Mesothelial cell of epicardium (in vitro differentiated cells): Measurements from ENCODE around the gene GOT2. TPM values are rescaled to one million over a fixed set of nuclear protein-coding genes. Genes with fewer than 3 reads are reported as not detected.

Experiments used
- DNase-seq, 2 experiments: peaks; one replicate each; pipeline ENCODE4 v3.0.0; 2021; ENCODE audit warnings: low spot score in 2 of 2; ENCODE audit not compliant: unreplicated experiment in 2 of 2
- H3K27ac Mint-ChIP-seq: 2 replicates; pipeline ENCODE4 v1.8.0; 2021; ENCODE audit warnings: mixed read lengths
- H3K27me3 Mint-ChIP-seq: 2 replicates; pipeline ENCODE4 v1.8.0; 2021; ENCODE audit warnings: low read depth, mixed read lengths
- H3K36me3 Mint-ChIP-seq: 2 replicates; pipeline ENCODE4 v1.8.0; 2021; ENCODE audit warnings: mixed read lengths
- H3K4me1 Mint-ChIP-seq: 2 replicates; pipeline ENCODE4 v1.8.0; 2021; ENCODE audit warnings: mixed read lengths
- H3K4me3 Mint-ChIP-seq: 2 replicates; pipeline ENCODE4 v1.8.0; 2021; ENCODE audit warnings: mild to moderate bottlenecking, moderate library complexity, mixed read lengths
- H3K9me3 Mint-ChIP-seq: 2 replicates; pipeline ENCODE4 v1.8.0; 2021; ENCODE audit warnings: mixed read lengths
- total RNA-seq: library from RNA; stranded (reverse); gene quantifications from 3 replicates; pipeline ENCODE4 v1.2.1, GENCODE V29; 2021
- TF ChIP-seq, protein P1 (sequence below): fragments of 200-600 bp; sonication (generic); IDR thresholded peaks from one replicate; pipeline ENCODE4 v1.5.0; 2021; ENCODE audit warnings: antibody characterized with exemption; ENCODE audit not compliant: unreplicated experiment

The GOT2 gene
- total RNA-seq, 1 donor from 2014 or later, result 71.2 TPM

DNA sequence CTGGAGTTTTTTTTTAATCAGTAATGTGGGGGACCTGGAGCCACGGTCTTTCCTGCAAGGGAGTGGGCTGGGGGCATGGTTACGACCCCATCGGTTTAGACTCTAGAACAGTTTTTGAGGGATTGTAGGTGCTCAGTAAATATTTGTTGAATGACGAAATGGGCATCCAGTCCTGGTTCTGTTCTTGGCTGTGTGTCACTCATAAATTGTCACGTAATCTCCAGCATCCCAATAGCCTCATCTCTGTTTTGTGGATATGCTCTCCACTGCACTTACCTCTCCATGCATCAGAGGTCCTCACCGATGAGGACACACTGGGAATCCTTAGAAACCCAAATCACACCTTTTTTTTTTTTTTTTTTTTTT, 49.0 kb downstream of the GOT2 start:
- Mint-ChIP-seq H3K4me3 (peak overlapping the region; percentile 93), H3K9me3 (no peaks in the 10 kb centered on the region), H3K27ac (no peak overlapping the region), H3K36me3 (peaks cover 2% of the 10 kb centered on the region), H3K27me3 (peaks cover 7% of the 10 kb centered on the region), H3K4me1 (peaks cover 13% of the 10 kb centered on the region)
- TF ChIP-seq, protein P1, sequence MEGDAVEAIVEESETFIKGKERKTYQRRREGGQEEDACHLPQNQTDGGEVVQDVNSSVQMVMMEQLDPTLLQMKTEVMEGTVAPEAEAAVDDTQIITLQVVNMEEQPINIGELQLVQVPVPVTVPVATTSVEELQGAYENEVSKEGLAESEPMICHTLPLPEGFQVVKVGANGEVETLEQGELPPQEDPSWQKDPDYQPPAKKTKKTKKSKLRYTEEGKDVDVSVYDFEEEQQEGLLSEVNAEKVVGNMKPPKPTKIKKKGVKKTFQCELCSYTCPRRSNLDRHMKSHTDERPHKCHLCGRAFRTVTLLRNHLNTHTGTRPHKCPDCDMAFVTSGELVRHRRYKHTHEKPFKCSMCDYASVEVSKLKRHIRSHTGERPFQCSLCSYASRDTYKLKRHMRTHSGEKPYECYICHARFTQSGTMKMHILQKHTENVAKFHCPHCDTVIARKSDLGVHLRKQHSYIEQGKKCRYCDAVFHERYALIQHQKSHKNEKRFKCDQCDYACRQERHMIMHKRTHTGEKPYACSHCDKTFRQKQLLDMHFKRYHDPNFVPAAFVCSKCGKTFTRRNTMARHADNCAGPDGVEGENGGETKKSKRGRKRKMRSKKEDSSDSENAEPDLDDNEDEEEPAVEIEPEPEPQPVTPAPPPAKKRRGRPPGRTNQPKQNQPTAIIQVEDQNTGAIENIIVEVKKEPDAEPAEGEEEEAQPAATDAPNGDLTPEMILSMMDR, result no peak
- DNase-seq, result no peak

DNA sequence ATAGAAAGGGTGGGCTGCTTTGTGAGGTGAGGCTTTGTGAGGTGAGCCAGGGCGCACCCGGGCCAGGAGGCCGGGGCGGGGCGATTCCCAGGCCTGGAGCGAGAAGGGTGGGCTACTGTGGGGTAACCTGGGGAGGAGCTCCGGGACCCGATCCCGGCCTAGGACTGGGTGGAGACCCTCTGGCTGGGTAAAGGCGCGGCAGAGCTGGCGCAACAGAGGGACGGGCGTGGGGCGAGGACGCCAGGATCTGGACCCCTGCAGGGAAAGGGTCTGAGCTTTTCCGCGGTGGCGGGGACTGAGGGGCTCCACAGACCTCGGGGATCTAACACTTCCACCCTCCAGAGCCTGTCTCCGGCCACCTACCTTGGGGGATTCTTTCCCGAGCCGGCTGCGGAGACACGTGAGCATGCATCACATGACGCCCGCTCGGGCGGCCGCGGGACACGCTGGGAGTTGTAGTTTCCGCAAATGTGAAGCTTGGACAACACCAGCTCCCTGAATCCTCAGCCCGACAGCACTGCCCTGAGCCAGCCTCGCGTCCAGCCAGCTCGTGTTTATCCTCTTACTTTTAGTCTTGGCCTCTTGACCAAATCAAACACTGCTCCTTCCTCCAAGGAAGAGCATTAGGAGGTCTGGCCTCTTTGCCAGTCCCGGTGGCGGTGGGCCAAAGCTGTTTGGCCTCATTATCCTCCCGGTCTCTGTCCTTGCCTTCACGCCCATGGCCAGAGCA, 49.6 kb downstream of the GOT2 start, which contains the start of gene SLC38A7:
SLC38A7 (minus strand) TSS at position 417 of the 730 bp plus-strand sequence. CDS start 4,644 bp downstream, outside the sequence.
- Mint-ChIP-seq H3K27ac (peak within 1 kb of the TSS; percentile 87), H3K4me1 (peaks cover 13% of the 10 kb centered on the region), H3K4me3 (peak within 1 kb of the TSS; percentile 93), H3K36me3 (peaks cover 4% of the 10 kb centered on the region), H3K27me3 (peaks cover 4% of the 10 kb centered on the region), H3K9me3 (no peaks in the 10 kb centered on the region)
- peak; percentile 64 to 80 for DNase-seq
- TF ChIP-seq, protein P1, result no peak

DNA sequence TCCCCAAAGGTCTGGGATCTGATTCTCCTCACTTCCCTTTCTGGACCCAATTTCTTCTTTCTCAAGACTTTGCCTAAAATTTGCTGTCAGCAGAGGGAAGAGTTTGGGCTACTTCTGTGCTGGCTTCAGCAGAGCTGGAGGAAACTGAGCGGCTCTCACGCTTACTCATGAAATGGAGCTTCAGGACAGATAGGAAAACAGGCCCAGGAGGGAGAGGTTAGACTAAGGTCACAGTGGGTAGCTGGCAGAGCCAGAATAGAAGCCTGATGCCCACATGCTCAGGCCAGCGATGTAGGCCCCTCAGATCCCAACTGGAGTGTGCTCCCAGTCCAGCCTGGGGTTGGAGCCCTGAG, 50.1 kb downstream of the GOT2 start:
- H3K4me3 Mint-ChIP-seq, result peak overlapping the region; percentile 93
- peaks cover 6% of the 10 kb centered on the region for H3K36me3 Mint-ChIP-seq
- peak overlapping the region; percentile 87 for H3K27ac Mint-ChIP-seq
- H3K27me3 Mint-ChIP-seq, result peaks cover 3% of the 10 kb centered on the region
- peaks cover 13% of the 10 kb centered on the region for H3K4me1 Mint-ChIP-seq
- DNase-seq, result no peak
- H3K9me3 Mint-ChIP-seq, result no peaks in the 10 kb centered on the region
- TF ChIP-seq, protein P1, result no peak

DNA sequence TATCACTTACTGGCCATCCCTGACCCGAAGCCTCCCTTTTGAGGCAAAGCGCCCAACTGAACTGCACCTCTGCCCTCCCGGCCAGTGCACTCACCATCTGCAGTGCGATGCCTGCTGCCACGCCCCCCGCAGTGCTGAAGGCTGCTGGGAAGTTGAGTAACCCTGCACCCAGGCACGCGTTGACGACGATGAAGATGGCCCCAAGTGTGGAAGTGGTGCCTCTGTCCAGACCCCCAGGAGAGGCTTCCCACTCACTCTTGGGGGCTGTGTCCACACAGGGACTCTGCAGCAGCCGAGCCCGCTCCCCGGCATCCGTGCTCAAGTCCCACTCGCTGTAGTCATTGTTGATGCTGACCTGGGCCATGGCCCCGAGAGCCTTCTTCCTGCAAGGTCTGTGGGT, 54.4 kb downstream of the GOT2 start:
- Mint-ChIP-seq H3K4me3 (no peak overlapping the region), H3K27me3 (no peaks in the 10 kb centered on the region), H3K4me1 (peaks cover 13% of the 10 kb centered on the region), H3K36me3 (peaks cover 20% of the 10 kb centered on the region), H3K27ac (no peak overlapping the region), H3K9me3 (no peaks in the 10 kb centered on the region)
- TF ChIP-seq, protein P1, result no peak
- no peak for DNase-seq

DNA sequence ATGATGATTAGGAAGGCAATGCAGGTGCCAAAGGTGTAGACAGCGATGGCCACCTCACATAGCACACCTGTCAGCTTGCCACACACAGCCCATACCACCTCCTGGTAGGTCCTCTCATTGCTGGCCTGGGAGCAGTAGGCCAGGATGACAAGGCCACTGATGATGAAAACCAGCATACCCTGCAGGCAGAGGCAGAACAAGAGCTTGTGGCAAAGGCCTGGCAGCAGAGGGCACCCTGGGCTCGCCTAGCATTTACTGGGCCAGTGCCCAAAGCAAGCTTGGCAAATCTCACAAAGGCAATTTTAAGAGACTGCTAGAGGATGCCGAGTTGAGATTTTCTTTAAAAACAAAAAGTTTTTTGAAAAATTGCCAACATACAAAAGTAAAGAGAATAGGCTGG, 55.4 kb downstream of the GOT2 start:
- Mint-ChIP-seq H3K4me3 (no peak overlapping the region), H3K36me3 (peaks cover 21% of the 10 kb centered on the region), H3K4me1 (peaks cover 5% of the 10 kb centered on the region), H3K27me3 (no peaks in the 10 kb centered on the region), H3K27ac (no peak overlapping the region), H3K9me3 (no peaks in the 10 kb centered on the region)
- no peak for DNase-seq
- TF ChIP-seq, protein P1, result no peak

DNA sequence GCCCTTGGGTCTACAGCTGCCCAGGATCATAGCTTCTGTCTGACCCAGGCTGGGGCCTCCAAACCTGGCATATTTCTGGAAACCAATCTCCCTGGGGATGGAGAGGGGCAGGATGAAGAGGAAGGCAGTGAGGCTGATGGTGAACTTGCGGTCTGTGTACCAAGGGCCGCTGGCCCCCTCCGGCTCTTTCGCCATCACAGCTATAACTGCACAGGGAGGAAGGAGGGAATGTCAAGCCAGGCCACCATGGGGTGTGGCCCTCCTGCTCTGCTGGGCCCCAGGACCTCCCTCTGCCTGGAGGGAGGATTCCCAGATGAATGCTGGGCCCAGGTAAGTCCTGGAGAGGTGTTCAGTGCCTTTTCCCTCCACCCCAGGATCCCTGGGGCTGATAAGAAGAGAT, 55.8 kb downstream of the GOT2 start:
- TF ChIP-seq, protein P1, result no peak
- Mint-ChIP-seq H3K27ac (no peak overlapping the region), H3K27me3 (no peaks in the 10 kb centered on the region), H3K36me3 (peaks cover 21% of the 10 kb centered on the region), H3K4me3 (no peak overlapping the region), H3K4me1 (peaks cover under 1% of the 10 kb centered on the region), H3K9me3 (no peaks in the 10 kb centered on the region)
- no peak for DNase-seq
